IPS-18c (cell line): ENCODE measurements around the gene CYP1B1.

ENCODE experiments used
- H3K4me3 ChIP-seq: 2 replicates; pipeline ENCODE4 v1.7.0; 2013; ENCODE audit warnings: low read depth, mild to moderate bottlenecking, low read length, moderate library complexity; ENCODE audit not compliant: insufficient read depth
- H3K9me3 ChIP-seq: one replicate; pipeline ENCODE4 v1.6.1; 2013; ENCODE audit warnings: mild to moderate bottlenecking, low read length, moderate library complexity; ENCODE audit not compliant: control insufficient read depth, insufficient read depth

Gene CYP1B1

DNA sequence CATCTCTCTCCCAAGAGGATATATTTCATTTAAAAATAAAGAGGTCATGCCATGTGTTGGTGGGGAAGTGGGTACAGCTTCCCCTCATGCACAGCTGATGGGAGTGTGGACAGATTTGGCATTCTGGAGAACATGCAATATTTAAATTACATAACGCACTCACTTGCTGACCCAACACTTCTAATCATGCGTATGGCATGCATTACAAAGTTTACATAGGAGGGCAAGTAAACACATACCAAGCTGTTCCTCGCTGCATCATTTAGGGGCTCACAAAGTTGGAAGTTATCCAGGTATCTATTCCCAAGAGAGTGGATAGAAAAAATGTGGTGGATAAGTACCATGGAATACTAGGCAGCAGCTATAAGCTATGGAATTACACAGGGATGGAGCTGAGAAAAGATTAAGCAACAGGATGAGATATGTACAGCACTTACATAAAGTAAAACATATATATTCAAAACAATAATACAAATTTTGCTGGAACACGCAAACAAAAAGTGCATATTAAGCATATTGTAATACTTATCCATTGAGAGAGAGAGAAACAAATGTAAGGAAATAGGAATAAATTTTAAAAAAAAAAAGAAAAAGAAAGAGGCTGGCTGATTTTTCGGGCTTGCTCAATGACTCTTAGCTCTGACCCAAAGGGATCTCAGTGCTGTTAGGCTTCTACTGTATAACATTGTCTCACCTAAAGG is 11.0 kb downstream of the CYP1B1 start:
- Histone ChIP-seq H3K4me3 (no peak overlapping the region), H3K9me3 (no peaks in the 10 kb centered on the region)

DNA sequence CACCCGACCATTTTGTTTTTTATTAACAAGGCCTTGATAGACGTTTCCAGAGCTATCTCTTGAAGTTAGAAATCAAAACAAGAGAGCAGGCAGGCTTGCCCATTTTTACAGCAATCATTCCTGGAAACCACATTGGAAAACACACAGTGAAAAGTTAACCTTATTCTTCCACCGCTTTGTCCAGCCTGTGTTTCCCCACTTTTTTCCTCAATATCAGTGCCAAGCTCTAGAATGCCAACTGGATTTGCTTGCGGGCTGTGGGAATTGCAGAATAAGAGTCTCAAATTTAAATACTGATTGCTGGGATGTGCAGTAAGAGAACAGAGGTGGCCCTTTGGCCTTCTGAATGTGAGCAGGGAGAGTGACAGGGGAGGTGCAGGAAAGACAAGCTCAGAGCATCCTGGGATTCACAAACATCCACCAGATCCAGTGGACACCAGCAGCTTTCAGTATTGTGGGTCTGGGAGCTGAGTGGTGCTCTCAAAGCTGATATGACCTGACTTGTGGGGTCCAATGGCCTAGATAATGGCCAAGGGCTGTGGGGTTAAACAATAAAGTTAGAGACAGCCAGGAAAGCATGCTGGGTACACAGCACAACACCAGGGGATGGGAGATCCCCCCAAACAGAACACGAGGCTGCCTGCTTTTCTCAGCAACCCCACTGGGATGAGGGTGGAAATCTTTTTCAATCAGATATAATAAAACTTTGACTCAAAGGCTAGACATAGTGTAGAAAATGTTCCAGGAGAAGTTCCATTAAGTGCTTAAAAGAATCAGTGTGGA is 15.5 kb downstream of the CYP1B1 start:
- no peaks in the 10 kb centered on the region for H3K9me3 ChIP-seq

DNA sequence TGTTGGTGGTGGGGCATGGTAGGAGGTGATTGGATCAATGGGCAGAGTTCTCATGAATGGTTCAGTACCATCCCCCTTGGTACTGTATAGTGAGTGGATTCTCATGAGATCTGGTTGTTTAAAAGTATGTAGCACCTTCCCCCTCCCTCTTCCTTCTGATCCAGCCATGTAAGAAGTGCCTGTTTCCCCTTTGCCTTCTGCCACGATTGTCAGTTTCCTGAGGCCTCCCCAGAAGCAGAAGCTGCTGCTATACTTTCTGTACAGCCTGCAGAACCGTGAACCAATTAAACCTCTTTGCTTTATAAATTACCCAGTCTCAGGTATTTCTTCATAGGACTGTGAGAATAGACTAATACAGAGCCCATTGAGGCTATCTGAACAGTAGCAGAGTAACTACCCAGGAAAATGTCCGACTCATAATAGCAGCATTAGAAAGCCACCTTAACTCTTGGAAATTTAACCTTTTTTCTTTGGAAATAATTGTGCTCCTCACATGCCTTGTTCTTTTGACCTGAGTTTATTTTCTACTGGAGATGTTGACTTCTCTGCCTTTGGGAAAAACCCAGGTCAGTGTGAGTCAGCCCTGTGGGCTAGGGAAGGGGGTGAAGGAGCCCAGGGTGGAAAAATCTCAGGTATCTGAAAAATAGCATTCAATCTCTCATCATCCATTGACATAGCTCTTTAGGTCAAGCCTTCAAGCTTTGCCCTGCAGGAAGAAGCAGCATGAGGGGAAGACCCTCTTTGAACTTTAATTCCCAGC is 18.1 kb downstream of the CYP1B1 start:
- Histone ChIP-seq H3K9me3 (no peaks in the 10 kb centered on the region), H3K4me3 (no peak overlapping the region)

More for the DNA sequence above, 15.5 kb downstream of the CYP1B1 start:
- no peak overlapping the region for H3K4me3 ChIP-seq

DNA sequence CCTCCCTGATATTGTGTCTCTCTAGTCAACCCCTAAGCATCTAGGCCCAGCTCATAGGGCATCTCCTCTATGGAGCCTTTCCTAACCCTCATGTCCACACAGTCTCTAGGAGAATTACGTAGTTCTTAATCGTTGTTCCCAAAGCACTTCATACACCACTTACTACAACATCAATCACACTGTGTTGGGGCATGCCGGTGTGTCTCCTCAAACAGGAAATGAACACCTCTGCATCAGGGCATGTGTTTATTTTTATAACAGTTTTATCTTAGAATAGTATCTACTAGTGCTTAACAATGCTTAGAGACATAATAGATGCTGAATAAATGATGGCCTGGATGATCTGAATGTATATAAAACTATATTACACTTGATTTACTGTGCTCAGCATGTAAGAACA is 19.7 kb downstream of the CYP1B1 start:
- Histone ChIP-seq H3K4me3 (no peak overlapping the region), H3K9me3 (no peaks in the 10 kb centered on the region)

DNA sequence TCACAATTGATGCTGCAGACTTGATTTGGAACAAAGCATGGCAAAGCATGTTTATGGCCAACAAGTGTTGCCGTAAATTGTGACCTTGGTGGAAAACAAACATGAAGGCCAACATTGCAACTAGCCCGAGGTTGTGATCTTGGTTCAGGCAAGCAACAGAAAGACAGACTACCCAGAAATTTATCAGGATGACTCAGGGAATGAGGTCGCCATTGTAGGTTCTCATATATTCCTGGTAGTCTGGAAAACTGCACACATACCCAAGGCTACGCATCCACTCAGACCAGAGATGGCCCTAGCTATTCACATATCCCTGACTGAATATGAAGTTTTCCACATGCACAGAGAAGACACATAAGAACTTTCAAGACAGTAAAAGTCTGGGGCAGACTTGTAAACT is 30.1 kb downstream of the CYP1B1 start:
- no peak overlapping the region for H3K4me3 ChIP-seq
- no peaks in the 10 kb centered on the region for H3K9me3 ChIP-seq

DNA sequence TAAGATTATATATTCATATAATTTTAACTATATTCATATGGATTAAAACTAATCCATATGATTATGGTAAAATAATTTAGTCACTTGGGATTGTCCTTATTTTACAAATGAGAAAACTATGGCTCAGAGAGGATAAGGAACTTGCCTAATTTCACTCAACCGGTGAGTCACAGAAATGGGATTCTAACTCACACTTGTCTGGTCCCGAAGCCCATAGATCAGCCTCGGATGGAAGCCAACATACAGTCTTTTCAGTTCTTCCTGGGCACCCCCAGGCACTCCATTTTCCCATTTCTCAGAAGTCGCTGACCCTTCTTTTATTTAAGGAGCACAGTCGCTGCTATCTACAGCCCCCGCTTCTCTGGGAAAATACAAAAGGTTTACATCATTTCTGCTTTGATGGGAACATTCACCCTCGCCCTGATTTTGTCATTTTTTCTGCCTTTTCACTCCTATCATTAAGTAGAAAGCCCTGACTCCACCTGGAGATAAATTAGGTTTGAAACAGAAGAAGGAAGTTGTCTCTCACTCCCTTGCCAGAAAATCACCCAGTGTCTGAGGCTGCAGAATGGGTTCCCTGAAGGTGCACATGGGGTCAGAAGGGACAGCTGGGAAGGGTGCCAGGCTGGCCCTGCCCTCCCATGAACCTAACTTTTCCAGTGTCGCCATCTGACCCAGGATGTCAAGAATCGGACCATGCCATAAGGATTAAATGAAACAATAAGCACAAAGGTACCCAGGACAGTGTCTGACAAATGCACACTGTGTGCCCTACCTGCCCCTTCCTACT is 36.6 kb downstream of the CYP1B1 start:
- no peak overlapping the region for H3K4me3 ChIP-seq
- no peaks in the 10 kb centered on the region for H3K9me3 ChIP-seq

DNA sequence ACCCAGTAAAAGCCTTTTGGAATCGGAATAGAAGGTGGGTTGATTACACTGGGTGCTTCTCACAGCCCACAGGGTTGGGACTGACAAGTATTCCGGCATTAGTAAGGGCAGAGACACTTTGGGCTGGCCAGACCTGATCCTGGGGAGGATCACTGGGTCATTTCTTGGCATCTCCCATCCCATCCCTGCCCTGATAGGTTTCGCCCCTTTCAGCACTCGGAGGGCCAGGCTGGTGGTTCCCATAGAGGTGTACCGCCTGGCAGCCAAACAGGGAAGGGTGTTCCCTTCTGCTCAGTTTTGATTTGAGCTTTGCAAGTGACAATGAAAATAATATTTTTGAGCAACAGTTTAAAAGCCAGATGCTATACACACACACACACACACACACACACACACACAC is 37.3 kb downstream of the CYP1B1 start:
- peak overlapping the region; percentile 21; the same call in 1 of the 2 replicates for H3K4me3 ChIP-seq
- H3K9me3 ChIP-seq = no peaks in the 10 kb centered on the region

DNA sequence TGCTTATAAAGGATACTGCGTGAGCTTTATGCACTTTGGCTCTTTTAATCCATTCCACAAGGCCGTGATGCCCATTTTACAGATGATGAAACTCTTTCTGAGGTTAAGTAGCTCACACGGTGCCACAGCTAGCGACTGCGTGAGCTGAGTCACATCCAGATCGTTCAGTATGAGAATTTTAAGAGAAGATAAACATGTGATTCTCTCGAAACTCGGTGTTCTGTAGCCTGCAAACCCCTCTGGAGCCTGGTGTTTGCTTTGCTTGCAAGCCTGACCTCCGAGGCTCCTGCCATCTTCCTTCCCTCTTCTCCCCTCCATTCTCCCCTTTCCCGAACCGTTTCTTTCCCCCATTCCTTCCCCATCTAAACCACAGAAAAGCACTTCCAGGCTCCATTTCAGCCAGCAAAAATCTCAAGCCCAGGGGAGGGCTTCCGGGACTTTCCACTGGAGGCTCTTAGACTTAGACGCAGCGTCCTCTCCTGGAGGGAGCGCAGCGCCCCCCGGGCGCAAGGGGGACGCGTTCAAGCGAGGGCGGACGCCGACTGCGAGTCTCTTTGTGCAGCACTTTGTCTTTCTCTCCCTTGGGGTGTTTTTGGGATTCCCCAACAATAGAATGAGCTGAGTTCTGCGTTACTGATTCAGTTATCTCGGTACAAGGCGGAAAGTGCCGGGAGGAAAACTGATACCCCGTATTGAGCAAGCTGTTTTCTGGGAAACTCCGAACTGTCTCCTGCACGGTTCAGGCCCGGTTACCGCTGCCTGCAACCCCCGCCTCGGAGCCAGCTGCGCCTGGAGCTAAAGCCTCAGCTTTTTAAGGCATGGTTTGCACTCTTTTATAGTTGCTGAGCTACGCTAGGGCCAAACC is 38.0 kb downstream of the CYP1B1 start:
- Histone ChIP-seq H3K9me3 (no peaks in the 10 kb centered on the region), H3K4me3 (peak overlapping the region; percentile 25; the same call in 1 of the 2 replicates)

DNA sequence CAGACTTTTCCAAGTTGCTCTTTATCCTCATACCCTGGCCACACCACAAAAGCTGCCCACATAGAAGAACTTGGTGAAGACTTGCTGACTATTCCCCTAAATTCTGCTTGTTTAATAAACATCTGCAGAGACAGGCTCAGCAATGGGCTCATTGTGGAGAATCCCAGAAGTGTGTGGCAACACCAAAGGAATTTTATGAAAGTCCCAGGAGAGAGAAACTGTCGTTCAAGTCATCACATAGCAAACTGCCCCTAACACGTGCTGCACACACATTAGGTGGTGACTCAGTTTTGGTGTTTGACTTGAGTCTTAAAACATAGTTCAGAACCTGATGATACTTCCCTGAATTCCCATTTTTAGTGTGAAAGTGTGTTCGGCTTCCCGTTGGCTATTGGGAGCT is 38.6 kb downstream of the CYP1B1 start:
- no peak overlapping the region for H3K4me3 ChIP-seq

DNA sequence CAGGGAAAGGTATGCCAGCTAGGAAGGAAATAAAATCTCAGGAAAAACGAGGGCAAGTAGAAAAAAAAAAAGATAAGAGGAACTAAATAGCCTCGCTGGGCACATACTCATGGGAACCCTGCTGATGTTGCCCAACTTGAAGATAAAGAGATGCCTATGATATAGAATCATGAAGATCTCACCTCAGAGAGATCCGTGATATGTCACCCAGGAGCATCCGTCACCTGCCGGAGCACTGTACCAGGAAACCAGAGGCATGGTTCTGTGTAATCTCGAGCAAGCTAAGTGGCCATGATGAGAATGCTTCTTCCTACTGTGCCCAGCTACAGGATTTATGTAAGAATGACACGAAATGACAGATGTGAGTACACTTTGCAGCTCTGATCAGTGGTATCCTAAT is 40.0 kb downstream of the CYP1B1 start:
- H3K9me3 ChIP-seq = no peaks in the 10 kb centered on the region
- H3K4me3 ChIP-seq = no peak overlapping the region

More for the DNA sequence above, 38.6 kb downstream of the CYP1B1 start:
- no peaks in the 10 kb centered on the region for H3K9me3 ChIP-seq

DNA sequence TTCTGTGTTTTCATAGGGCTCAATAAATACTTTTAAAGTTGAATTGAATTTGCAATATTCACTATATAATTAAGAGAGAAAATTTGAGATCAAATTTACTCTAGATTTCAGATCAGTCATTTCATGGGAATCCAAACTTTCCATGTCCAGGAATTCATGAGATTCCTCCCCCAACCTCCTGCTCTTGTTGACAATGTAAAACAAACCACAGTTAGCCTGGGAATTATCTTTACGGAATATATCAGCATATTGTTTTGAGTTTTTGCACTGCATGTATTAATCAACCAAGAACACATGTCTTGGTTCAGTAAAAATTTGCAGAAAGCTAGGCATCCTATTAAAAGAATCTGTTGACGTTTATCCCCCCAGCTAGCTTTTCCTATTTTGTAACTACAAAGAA is 42.3 kb downstream of the CYP1B1 start:
- Histone ChIP-seq H3K4me3 (no peak overlapping the region), H3K9me3 (no peaks in the 10 kb centered on the region)

DNA sequence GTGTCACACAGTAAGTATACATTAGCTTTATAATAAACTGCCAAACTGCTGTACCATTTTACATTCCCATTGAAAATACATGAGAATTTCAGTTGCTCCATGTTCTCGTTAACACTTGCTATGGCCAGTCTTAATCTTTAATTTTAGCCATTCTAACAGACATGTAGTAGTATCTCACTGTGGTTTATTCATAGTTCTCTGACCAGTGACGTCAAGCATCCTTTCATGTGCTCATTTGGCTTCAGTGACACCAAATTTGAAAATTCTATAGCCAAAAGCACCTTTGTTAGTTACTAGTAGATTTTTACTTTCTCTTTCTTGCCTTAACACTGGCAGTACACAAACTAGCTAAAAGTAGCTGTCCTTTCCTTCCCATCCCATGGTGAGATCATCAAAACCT is 43.0 kb downstream of the CYP1B1 start:
- H3K9me3 ChIP-seq = no peaks in the 10 kb centered on the region
- H3K4me3 ChIP-seq = no peak overlapping the region

DNA sequence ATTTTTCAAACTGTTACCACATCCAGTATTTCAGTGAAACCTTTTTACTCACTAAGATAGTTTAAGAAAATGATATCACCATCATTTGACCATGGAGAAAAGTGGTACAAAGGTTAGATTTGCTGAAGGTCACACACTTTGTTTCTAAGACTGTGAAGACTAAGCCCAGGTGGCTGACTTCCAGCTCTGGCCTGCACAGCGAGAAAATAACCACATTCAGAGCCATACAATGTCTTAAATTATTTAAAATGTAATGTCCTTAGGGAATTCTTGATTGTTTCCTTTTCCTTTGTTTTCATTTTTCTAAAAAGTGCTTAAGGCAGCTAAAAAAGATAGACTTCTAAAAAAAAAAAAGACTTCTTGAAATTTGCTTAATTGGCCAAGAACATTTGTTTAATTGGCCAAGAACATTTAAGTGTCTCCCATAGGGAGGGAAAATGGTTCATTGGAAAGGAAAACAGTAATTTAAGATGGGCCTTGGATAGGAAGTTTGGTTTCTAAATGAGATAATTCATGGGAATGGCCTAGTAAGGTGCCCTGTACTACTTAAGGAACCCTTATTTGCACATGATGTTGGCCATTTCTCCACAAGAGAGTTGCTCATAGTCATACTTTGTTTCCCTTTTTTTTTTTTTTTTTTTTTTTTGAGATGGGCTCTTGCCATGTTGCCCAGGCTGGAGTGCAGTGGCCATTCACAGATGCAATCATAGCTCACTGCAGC is 45.2 kb downstream of the CYP1B1 start:
- Histone ChIP-seq H3K9me3 (no peaks in the 10 kb centered on the region), H3K4me3 (no peak overlapping the region)

DNA sequence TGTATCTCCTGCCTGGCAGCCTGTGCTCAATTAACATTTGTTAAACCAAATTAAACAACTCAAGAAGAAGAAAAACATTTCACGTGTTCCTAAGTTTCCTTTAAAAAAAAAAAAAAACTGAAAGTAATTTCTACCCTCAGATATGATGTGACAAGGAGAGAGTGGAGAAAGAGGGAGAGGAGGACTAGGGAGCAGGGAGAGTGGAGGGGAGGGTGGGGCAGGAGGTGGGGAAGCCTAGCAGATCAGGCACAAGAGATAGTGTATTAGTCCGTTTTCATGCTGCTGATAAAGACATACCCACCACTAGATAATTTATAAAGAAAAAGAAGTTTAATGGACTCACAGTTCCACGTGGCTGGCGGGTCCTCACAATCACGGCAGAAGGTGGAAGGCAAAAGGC is 46.4 kb downstream of the CYP1B1 start:
- H3K9me3 ChIP-seq = no peaks in the 10 kb centered on the region
- no peak overlapping the region for H3K4me3 ChIP-seq

DNA sequence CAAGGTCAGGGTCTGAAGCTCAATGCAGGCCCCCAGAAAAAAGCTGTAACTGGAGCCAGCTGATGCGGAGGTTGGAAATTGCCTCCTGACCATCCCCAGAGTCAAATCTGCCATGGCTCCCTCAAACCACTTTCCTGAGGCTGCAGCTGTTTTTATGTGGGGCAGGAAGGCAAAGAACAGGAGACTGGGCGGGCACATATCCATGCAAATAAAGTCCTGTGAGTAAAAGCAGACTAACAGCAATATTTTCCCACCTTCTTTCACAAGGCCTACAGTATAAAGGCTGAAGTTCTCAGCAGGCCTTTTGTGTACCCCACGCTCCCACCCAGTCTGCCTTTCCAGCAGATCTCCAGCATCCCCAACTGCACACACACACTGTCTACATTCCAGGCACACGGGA is 47.1 kb downstream of the CYP1B1 start:
- Histone ChIP-seq H3K4me3 (no peak overlapping the region), H3K9me3 (no peaks in the 10 kb centered on the region)

DNA sequence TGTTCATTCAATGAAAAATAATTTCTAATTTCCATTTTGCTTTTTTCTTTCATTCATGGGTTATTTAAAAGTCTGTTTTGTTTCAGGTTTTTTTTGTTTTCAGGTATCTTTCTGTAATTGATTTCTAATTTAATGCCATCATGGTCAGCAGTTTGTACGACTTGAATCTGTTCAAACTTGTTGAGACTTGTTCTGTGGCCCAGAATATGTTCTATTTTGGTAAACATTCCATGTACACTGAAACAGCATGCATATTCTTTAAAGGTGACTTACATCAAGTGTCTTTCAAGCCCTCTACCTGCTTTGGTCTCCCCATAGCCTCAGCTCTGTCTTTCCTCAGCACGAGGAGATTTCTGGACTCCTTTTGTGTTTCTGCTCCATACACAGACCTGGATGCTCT is 49.1 kb downstream of the CYP1B1 start:
- Histone ChIP-seq H3K4me3 (no peak overlapping the region), H3K9me3 (no peaks in the 10 kb centered on the region)
